Stomach smooth muscle (tissue), 2 donors: ENCODE measurements around the gene PCDHAC2.

Experiments
- H3K27ac ChIP-seq: one replicate; pipeline ENCODE4 v1.7.0; 2013; ENCODE audit warnings: mild to moderate bottlenecking, low read length, inconsistent platforms
- H3K27me3 ChIP-seq, 2 donors: one replicate each; pipeline ENCODE4 v1.7.0; 2013; ENCODE audit warnings: low read length in 2 of 2; ENCODE audit not compliant: insufficient read depth in 2 of 2, control insufficient read depth in 1 of 2
- H3K36me3 ChIP-seq, 2 donors: one replicate each; pipeline ENCODE4 v1.7.0; 2013; ENCODE audit warnings: low read length in 2 of 2; ENCODE audit not compliant: control insufficient read depth in 2 of 2, insufficient read depth in 2 of 2
- H3K4me1 ChIP-seq: one replicate; pipeline ENCODE4 v1.7.0; 2013; ENCODE audit warnings: low read length; ENCODE audit not compliant: control insufficient read depth, insufficient read depth
- H3K4me3 ChIP-seq, 2 donors: one replicate each; pipeline ENCODE4 v1.7.0; 2013; ENCODE audit warnings: low read length in 2 of 2
- H3K9ac ChIP-seq, 2 donors: one replicate each; pipeline ENCODE4 v1.7.0; 2013; ENCODE audit warnings: low read length in 2 of 2, mild to moderate bottlenecking in 1 of 2
- H3K9me3 ChIP-seq, 2 donors: one replicate each; pipeline ENCODE4 v1.7.0; 2013; ENCODE audit warnings: low read length in 2 of 2; ENCODE audit not compliant: control insufficient read depth in 2 of 2
- donor health status: healthy.
- donor health status: Pancreatic carcinoma.

Gene PCDHAC2, protein sequence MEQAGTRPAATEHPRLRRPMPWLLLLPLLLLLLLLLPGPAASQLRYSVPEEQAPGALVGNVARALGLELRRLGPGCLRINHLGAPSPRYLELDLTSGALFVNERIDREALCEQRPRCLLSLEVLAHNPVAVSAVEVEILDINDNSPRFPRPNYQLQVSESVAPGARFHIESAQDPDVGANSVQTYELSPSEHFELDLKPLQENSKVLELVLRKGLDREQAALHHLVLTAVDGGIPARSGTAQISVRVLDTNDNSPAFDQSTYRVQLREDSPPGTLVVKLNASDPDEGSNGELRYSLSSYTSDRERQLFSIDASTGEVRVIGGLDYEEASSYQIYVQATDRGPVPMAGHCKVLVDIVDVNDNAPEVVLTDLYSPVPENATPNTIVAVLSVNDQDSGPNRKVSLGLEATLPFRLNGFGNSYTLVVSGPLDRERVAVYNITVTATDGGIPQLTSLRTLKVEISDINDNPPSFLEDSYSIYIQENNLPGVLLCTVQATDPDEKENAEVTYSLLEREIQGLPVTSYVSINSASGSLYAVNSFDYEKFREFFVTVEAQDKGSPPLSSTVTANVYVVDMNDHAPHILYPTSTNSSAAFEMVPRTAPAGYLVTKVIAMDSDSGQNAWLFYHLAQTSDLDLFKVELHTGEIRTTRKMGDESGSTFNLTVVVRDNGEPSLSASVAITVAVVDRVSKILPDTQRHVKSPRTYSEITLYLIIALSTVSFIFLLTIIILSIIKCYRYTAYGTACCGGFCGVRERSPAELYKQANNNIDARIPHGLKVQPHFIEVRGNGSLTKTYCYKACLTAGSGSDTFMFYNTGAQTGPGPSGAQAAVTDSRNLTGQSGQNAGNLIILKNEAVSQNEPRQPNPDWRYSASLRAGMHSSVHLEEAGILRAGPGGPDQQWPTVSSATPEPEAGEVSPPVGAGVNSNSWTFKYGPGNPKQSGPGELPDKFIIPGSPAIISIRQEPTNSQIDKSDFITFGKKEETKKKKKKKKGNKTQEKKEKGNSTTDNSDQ

GRCh38 chr5:140966293-140967225 lies at the start of gene PCDHAC2:
TSS of gene PCDHAC2 (plus strand) at chr5:140966476. CDS start at chr5:140966767, 291 bp downstream.
- H3K4me1 ChIP-seq = peaks cover 17% of the 10 kb centered on the region
- H3K9me3 ChIP-seq = no peaks in the 10 kb centered on the region
- H3K36me3 ChIP-seq = no peaks in the 10 kb centered on the region
- peak within 1 kb of the TSS; percentile 82 to 83 for H3K4me3 ChIP-seq
- peaks cover 5 to 6% of the 10 kb centered on the region in 2 donors for H3K27me3 ChIP-seq
- H3K27ac ChIP-seq = no peak within 1 kb of the TSS
- H3K9ac ChIP-seq = peak within 1 kb of the TSS; percentile 56 to 60

DNA sequence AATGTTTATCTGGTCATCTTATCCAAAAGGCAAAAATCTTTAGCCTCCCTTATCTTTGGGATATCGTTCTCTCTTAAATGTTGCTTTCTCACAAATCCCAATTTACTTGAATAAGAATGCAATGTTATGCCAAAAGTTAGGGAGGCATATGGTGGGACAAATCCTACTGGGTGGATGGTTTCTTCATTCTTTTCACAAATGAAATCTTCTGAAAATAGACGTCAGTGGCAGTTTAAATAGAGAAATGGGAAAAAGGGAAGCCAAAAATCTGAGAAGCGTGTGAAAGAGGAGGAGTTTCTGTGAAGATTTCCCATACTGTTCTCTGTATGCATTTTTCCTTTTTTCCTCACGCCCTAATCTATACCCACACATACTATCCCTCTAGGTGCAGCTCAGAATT lies 42.7 kb upstream of the PCDHAC2 start:
- no peak overlapping the region for H3K4me3 ChIP-seq
- no peaks in the 10 kb centered on the region for H3K9me3 ChIP-seq
- H3K27me3 ChIP-seq = peaks cover 23 to 25% of the 10 kb centered on the region in 2 donors
- no peak overlapping the region for H3K27ac ChIP-seq
- H3K9ac ChIP-seq = no peak overlapping the region
- H3K36me3 ChIP-seq = no peaks in the 10 kb centered on the region
- peaks cover 19% of the 10 kb centered on the region for H3K4me1 ChIP-seq

- peaks cover 25 to 30% of the 10 kb centered on the region in 2 donors for H3K27me3 ChIP-seq
- H3K9ac ChIP-seq = no peak within 1 kb of the TSS
- no peaks in the 10 kb centered on the region for H3K36me3 ChIP-seq
- H3K27ac ChIP-seq = no peak within 1 kb of the TSS
- peak within 1 kb of the TSS; percentile 73 to 75 for H3K4me3 ChIP-seq
- H3K9me3 ChIP-seq = no peaks in the 10 kb centered on the region
- H3K4me1 ChIP-seq = peaks cover 19% of the 10 kb centered on the region
Measured at GRCh38 chr5:140925806-140926442, 40.4 kb upstream of the PCDHAC2 start, which contains the start of gene PCDHAC1. TSS of gene PCDHAC1 (plus strand) at chr5:140926299. CDS start at chr5:140926893, 594 bp downstream.

- Histone ChIP-seq H3K9ac (no peak overlapping the region), H3K27ac (no peak overlapping the region), H3K27me3 (peaks cover 25 to 30% of the 10 kb centered on the region in 2 donors), H3K4me3 (peak overlapping the region; percentile 73 to 75), H3K4me1 (peaks cover 19% of the 10 kb centered on the region), H3K9me3 (no peaks in the 10 kb centered on the region), H3K36me3 (no peaks in the 10 kb centered on the region)
Measured at GRCh38 chr5:140926443-140927227, 39.6 kb upstream of the PCDHAC2 start.

- no peaks in the 10 kb centered on the region for H3K9me3 ChIP-seq
- H3K4me3 ChIP-seq = peak overlapping the region; percentile 73 to 75
- no peak overlapping the region for H3K27ac ChIP-seq
- H3K4me1 ChIP-seq = peaks cover 19% of the 10 kb centered on the region
- peaks cover 25 to 30% of the 10 kb centered on the region in 2 donors for H3K27me3 ChIP-seq
- H3K36me3 ChIP-seq = no peaks in the 10 kb centered on the region
- no peak overlapping the region for H3K9ac ChIP-seq
Measured at GRCh38 chr5:140927228-140927573, 39.1 kb upstream of the PCDHAC2 start.

DNA sequence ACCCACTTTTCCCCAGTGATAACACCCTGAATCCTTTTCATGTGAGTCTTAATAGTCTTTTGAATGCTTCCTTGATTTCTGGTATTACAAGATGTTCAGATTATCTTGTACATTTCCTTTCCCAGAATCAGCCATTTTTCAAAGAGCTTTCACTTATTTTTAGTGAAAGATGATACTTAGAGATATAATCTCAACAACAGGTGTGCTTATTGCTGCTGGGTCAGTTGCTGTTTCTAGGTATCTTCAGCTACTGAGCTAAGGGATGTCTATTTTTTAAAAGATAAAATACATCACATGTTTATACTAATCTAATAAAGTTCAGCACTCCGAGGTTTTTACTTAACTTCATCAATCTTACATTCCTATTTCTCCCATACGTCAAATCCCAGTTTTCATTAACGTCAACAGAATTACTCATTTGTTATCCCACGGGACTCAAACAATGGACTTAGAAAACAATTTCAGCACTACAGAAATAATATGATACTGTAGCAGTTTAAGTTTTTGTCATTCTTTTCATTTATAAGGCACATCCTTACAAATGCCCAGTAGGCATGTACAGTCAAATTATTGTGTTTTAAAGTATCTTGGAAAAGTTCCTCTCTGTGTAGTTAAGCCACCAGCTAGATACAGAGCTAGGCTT lies 31.2 kb upstream of the PCDHAC2 start:
- H3K27me3 ChIP-seq = no peaks in the 10 kb centered on the region
- H3K27ac ChIP-seq = no peak overlapping the region
- H3K4me1 ChIP-seq = no peaks in the 10 kb centered on the region
- H3K9ac ChIP-seq = no peak overlapping the region
- H3K36me3 ChIP-seq = no peaks in the 10 kb centered on the region
- H3K4me3 ChIP-seq = no peak overlapping the region
- H3K9me3 ChIP-seq = peaks cover 0 to 2% of the 10 kb centered on the region in 2 donors

GRCh38 chr5:140946578-140946977 lies 19.7 kb upstream of the PCDHAC2 start:
- no peaks in the 10 kb centered on the region for H3K4me1 ChIP-seq
- no peak overlapping the region for H3K9ac ChIP-seq
- no peak overlapping the region for H3K4me3 ChIP-seq
- H3K27ac ChIP-seq = no peak overlapping the region
- H3K36me3 ChIP-seq = no peaks in the 10 kb centered on the region
- H3K9me3 ChIP-seq = peaks cover 0 to 5% of the 10 kb centered on the region in 2 donors
- no peaks in the 10 kb centered on the region for H3K27me3 ChIP-seq

GRCh38 chr5:140951636-140952035 lies 14.6 kb upstream of the PCDHAC2 start:
- Histone ChIP-seq H3K4me1 (no peaks in the 10 kb centered on the region), H3K27ac (no peak overlapping the region)

GRCh38 chr5:140953234-140953633 lies 13.0 kb upstream of the PCDHAC2 start:
- Histone ChIP-seq H3K36me3 (no peaks in the 10 kb centered on the region), H3K9me3 (no peaks in the 10 kb centered on the region), H3K9ac (no peak overlapping the region), H3K4me1 (no peaks in the 10 kb centered on the region), H3K27ac (no peak overlapping the region), H3K4me3 (no peak overlapping the region), H3K27me3 (no peaks in the 10 kb centered on the region)

More at GRCh38 chr5:140951636-140952035, 14.6 kb upstream of the PCDHAC2 start:
- H3K9me3 ChIP-seq = no peaks in the 10 kb centered on the region
- no peaks in the 10 kb centered on the region for H3K27me3 ChIP-seq
- H3K36me3 ChIP-seq = no peaks in the 10 kb centered on the region
- no peak overlapping the region for H3K9ac ChIP-seq
- no peak overlapping the region for H3K4me3 ChIP-seq
